CD4-positive, alpha-beta T cell treated with Interleukin-4 for 4 hours (primary cell): ENCODE measurements around the gene PSIP1.
"Not testable (repeated sequence)": the region's sequence is repeated elsewhere in the genome, so short reads cannot be mapped to it uniquely, and the experiment has no call there.

ENCODE experiments used
- DNase-seq: peaks from one replicate; pipeline ENCODE4 v3.0.0-alpha.2; 2020

PSIP1 gene

GRCh38 chr9:15510789-15511575 is at the start of gene PSIP1:
Gene PSIP1 (minus strand): TSS chr9:15510970. CDS start chr9:15510188, 782 bp downstream.
- DNase-seq, result peak; percentile 90

- DNase-seq, result no peak
Observed at GRCh38 chr9:15553528-15553898, 42.7 kb upstream of the PSIP1 start.

GRCh38 chr9:15552636-15553527 is 42.1 kb upstream of the PSIP1 start, which contains the start of gene CCDC171:
Gene CCDC171 (plus strand): TSS chr9:15553043. CDS start chr9:15564089, 11,046 bp downstream.
- DNase-seq, result peak; percentile 82

GRCh38 chr9:15549611-15550010 is 38.8 kb upstream of the PSIP1 start:
- no peak for DNase-seq

GRCh38 chr9:15543047-15543813 is 32.5 kb upstream of the PSIP1 start:
- no peak for DNase-seq

- DNase-seq, result no peak
Observed at GRCh38 chr9:15542624-15543023, 31.9 kb upstream of the PSIP1 start.

GRCh38 chr9:15541872-15542271 is 31.1 kb upstream of the PSIP1 start:
- no peak for DNase-seq

GRCh38 chr9:15531380-15531779 is 20.6 kb upstream of the PSIP1 start:
- no peak for DNase-seq

- no peak for DNase-seq
Observed at GRCh38 chr9:15529566-15530324, 19.0 kb upstream of the PSIP1 start.

- DNase-seq, result not testable (repeated sequence)
Observed at GRCh38 chr9:15527035-15527434, 16.3 kb upstream of the PSIP1 start.

GRCh38 chr9:15525958-15526357 is 15.2 kb upstream of the PSIP1 start:
- DNase-seq, result no peak

GRCh38 chr9:15524845-15525455 is 14.2 kb upstream of the PSIP1 start:
- DNase-seq, result no peak

GRCh38 chr9:15522130-15522755 is 11.5 kb upstream of the PSIP1 start:
- no peak for DNase-seq

- DNase-seq, result no peak
Observed at GRCh38 chr9:15521254-15521653, 10.5 kb upstream of the PSIP1 start.

- DNase-seq, result no peak
Observed at GRCh38 chr9:15519831-15520230, 9.1 kb upstream of the PSIP1 start.

- DNase-seq, result no peak
Observed at GRCh38 chr9:15513335-15513734, 2.6 kb upstream of the PSIP1 start.

- DNase-seq, result no peak
Observed at GRCh38 chr9:15512889-15513288, 2.1 kb upstream of the PSIP1 start.

- no peak for DNase-seq
Observed at GRCh38 chr9:15512204-15512603, 1.4 kb upstream of the PSIP1 start.

GRCh38 chr9:15509931-15510788 is 610 bp downstream of the PSIP1 start:
- DNase-seq, result peak; percentile 66

GRCh38 chr9:15505921-15506320 is 4.8 kb downstream of the PSIP1 start:
- DNase-seq, result no peak
